IMR-90 (cell line): ENCODE data around the gene RBMS3. TPM values are rescaled to one million over a fixed set of nuclear protein-coding genes. Genes with fewer than 3 reads are reported as not detected.

Source experiments
- ATAC-seq: fragments of 200-7000 bp; cut with Tn5 transposase; 2 replicates; pipeline ENCODE4 v1.9.1; 2020; ENCODE audit warnings: low read depth, mild to moderate bottlenecking, moderate library complexity
- BruUV-seq: library from RNA; stranded (reverse); fragments of 400-500 nt; replicated peaks from 2 replicates; lab custom pipeline; 2021; lab: Mats Ljungman, UMichigan
- CTCF ChIA-PET: fragments of 300-600 bp; formaldehyde crosslinking; extraction: SDS; loops from one replicate; lab custom pipeline; 2021; ENCODE audit warnings: antibody characterized with exemption; lab: Yijun Ruan, JAX
- POLR2A ChIA-PET: fragments of 300-600 bp; sonication (Branson Sonifier 250); formaldehyde crosslinking; loops from one replicate; lab custom pipeline; 2022; ENCODE audit warnings: antibody characterized with exemption; ENCODE audit not compliant: unreplicated experiment; lab: Charles Lee
- DNase-seq: peaks from one replicate; pipeline ENCODE4 v3.0.0; 2013
- H2AFZ ChIP-seq: replicated peaks from 2 replicates; pipeline ENCODE3; 2013; ENCODE audit warnings: low read length, mild to moderate bottlenecking; ENCODE audit not compliant: poor library complexity
- H2AK5ac ChIP-seq: 2 replicates; pipeline ENCODE4 v1.6.1; 2013; ENCODE audit warnings: low read depth, low read length, inconsistent platforms
- H2AK9ac ChIP-seq: replicated peaks from 2 replicates; pipeline ENCODE3; 2013; ENCODE audit warnings: mild to moderate bottlenecking, low read depth, low read length, moderate library complexity; ENCODE audit not compliant: poor library complexity
- H2BK120ac ChIP-seq: 2 replicates; pipeline ENCODE4 v1.6.1; 2013; ENCODE audit warnings: low read depth, low read length, inconsistent platforms
- H2BK15ac ChIP-seq: 3 replicates; pipeline ENCODE4 v1.6.1; 2013; ENCODE audit warnings: low read depth, low read length, inconsistent platforms
- H2BK20ac ChIP-seq: 2 replicates; pipeline ENCODE4 v1.6.1; 2013; ENCODE audit warnings: low read depth, mild to moderate bottlenecking, inconsistent platforms, low read length, moderate library complexity
- H2BK5ac ChIP-seq: 2 replicates; pipeline ENCODE4 v1.6.1; 2013; ENCODE audit warnings: mild to moderate bottlenecking, low read depth, low read length, inconsistent platforms; ENCODE audit not compliant: poor library complexity, severe bottlenecking
- H3K14ac ChIP-seq: replicated peaks from 2 replicates; pipeline ENCODE4 v1.6.1; 2013; ENCODE audit warnings: low read depth, low read length, inconsistent platforms
- H3K18ac ChIP-seq: 2 replicates; pipeline ENCODE4 v1.6.1; 2013; ENCODE audit warnings: low read depth, low read length, control low read depth
- H3K23ac ChIP-seq: 2 replicates; pipeline ENCODE4 v1.6.1; 2013; ENCODE audit warnings: low read depth, low read length, inconsistent platforms
- H3K27ac ChIP-seq: 2 replicates; pipeline ENCODE4 v1.5.1; 2013; ENCODE audit warnings: mild to moderate bottlenecking, control low read depth, low read length; ENCODE audit not compliant: insufficient read depth
- H3K27me3 ChIP-seq: 2 replicates; pipeline ENCODE4 v1.6.1; 2013; ENCODE audit warnings: low read length; ENCODE audit not compliant: control insufficient read depth, insufficient read depth
- H3K36me3 ChIP-seq: 2 replicates; pipeline ENCODE4 v1.6.1; 2013; ENCODE audit warnings: low read length, mixed read lengths; ENCODE audit not compliant: control insufficient read depth, insufficient read depth
- H3K4ac ChIP-seq: 2 replicates; pipeline ENCODE4 v1.6.1; 2013; ENCODE audit warnings: low read depth, low read length, inconsistent platforms
- H3K4me1 ChIP-seq: 2 replicates; pipeline ENCODE4 v1.6.1; 2013; ENCODE audit warnings: low read length, mixed read lengths; ENCODE audit not compliant: control insufficient read depth, insufficient read depth
- H3K4me2 ChIP-seq: 2 replicates; pipeline ENCODE4 v1.6.1; 2013; ENCODE audit warnings: low read depth, mild to moderate bottlenecking, control low read depth, low read length, moderate library complexity
- H3K4me3 ChIP-seq: 2 replicates; pipeline ENCODE4 v1.5.1; 2013; ENCODE audit warnings: low read depth, mild to moderate bottlenecking, control low read depth, low read length, moderate library complexity; ENCODE audit not compliant: insufficient read depth
- H3K56ac ChIP-seq: 2 replicates; pipeline ENCODE4 v1.6.1; 2013; ENCODE audit warnings: low read length, inconsistent platforms; ENCODE audit not compliant: insufficient read depth; ENCODE audit errors: extremely low read depth
- H3K79me1 ChIP-seq, 2 experiments: 2 replicates each; pipeline ENCODE4 v1.6.1; 2013; ENCODE audit warnings: low read length in 2 of 2, inconsistent platforms in 1 of 2, low read depth in 1 of 2
- H3K9ac ChIP-seq: 2 replicates; pipeline ENCODE4 v1.6.1; 2013; ENCODE audit warnings: low read depth, low read length, control low read depth
- H3K9me1 ChIP-seq: 2 replicates; pipeline ENCODE4 v1.6.1; 2013; ENCODE audit warnings: low read length, inconsistent platforms; ENCODE audit not compliant: insufficient read depth
- H3K9me3 ChIP-seq: 2 replicates; pipeline ENCODE4 v1.6.1; 2013; ENCODE audit warnings: low read length; ENCODE audit not compliant: control insufficient read depth, insufficient read depth
- H4K20me1 ChIP-seq: 2 replicates; pipeline ENCODE4 v1.6.1; 2013; ENCODE audit warnings: low read length, inconsistent platforms; ENCODE audit not compliant: insufficient read depth
- H4K5ac ChIP-seq: 2 replicates; pipeline ENCODE4 v1.6.1; 2013; ENCODE audit warnings: mild to moderate bottlenecking, low read depth, low read length, control low read depth
- H4K8ac ChIP-seq, 2 experiments: 2 replicates each; pipeline ENCODE4 v1.6.1; 2013; ENCODE audit warnings: low read depth in 2 of 2, low read length in 2 of 2, control low read depth in 1 of 2, inconsistent platforms in 1 of 2
- H4K91ac ChIP-seq: 2 replicates; pipeline ENCODE4 v1.6.1; 2013; ENCODE audit warnings: low read depth, low read length, inconsistent platforms; ENCODE audit not compliant: insufficient read depth
- FOS ChIP-seq: fragments of 150-350 bp; IDR thresholded peaks from 2 replicates; pipeline ENCODE4 v1.6.1; 2016; ENCODE audit warnings: low read depth, low read length
- NFE2L2 ChIP-seq: fragments of 150-350 bp; IDR thresholded peaks from 2 replicates; pipeline ENCODE4 v1.6.1; 2016; ENCODE audit warnings: low read depth, mild to moderate bottlenecking, low read length
- RAD21 ChIP-seq: IDR thresholded peaks from 2 replicates; pipeline ENCODE4 v1.6.1; 2012; ENCODE audit warnings: low read length, improper control_type of control experiment
- USF2 ChIP-seq: fragments of 150-350 bp; IDR thresholded peaks from 2 replicates; pipeline ENCODE4 v1.6.1; 2017; ENCODE audit warnings: mild to moderate bottlenecking, antibody characterized with exemption, low read length, low read depth
- WGBS, 2 experiments: methylation state at CpG; one replicate each; pipeline versions ENCODE4 v1.1.5 to v1.1.7; 2013; ENCODE audit warnings: missing lambda C conversion rate in 2 of 2; ENCODE audit not compliant: insufficient read length in 1 of 2; ENCODE audit errors: extremely low coverage in 2 of 2; 5-methylcytosine and 5-hydroxymethylcytosine counted together
- dilution Hi-C: fragments of 300-500 bp; cut with HindIII; formaldehyde crosslinking; loops from one replicate; pipeline ENCODE4 v1.14.3; 2018; ENCODE audit warnings: low sequenced_read_pairs; ENCODE audit not compliant: unreplicated experiment
- in situ Hi-C: fragments of 300-500 bp; cut with MboI; formaldehyde crosslinking; loops from 3 replicates; pipeline ENCODE4 v1.14.3; 2019; ENCODE audit warnings: low sequenced_read_pairs, inconsistent platforms, mixed read lengths
- intact Hi-C: fragments of 100-400 bp; cut with micrococcal nuclease; formaldehyde crosslinking; loops from 2 replicates; pipeline ENCODE4 v1.10.0; 2022
- polyA plus RNA-seq, 3 experiments: library from polyadenylated mRNA; depleted of rRNA; stranded (reverse); fragments of >200 nt; gene quantifications; 2 replicates each; pipeline ENCODE4 v1.2.3, GENCODE V29; 2012; ENCODE audit warnings: low replicate concordance in 1 of 3
- total RNA-seq: library from RNA; depleted of rRNA; stranded (reverse); fragments of >200 nt; gene quantifications from 2 replicates; pipeline ENCODE4 v1.2.3, GENCODE V29; 2012
- TF ChIP-seq, protein P1 (sequence below): conservative IDR thresholded peaks from 2 replicates; pipeline ENCODE4 v1.5.1; 2012; ENCODE audit warnings: mild to moderate bottlenecking, low read depth, low read length, improper control_type of control experiment

The RBMS3 gene
- total and polyA plus RNA-seq, 2 of the 4 experiments (the other 2 are of a cell fraction), result 15.2 to 127 TPM

DNA sequence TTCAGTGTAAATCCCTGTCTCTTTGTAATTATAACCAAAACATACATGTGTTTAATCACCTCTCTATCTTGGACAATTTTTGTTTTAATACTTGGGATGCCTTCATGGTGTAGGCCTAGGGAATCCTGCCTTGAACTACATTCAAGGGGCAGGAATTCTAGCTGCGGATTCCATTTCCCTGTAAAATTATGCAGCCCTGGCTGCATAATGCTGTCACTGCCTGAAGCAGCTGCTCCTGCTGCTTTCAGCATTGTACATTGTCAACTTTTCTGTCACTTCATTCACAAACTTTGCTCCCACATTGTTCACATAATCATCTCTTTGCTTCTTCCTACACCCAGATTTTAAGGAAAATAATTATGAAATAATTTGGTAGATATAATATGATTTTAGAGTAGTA, 638.7 kb downstream of the RBMS3 start:
- Histone ChIP-seq H3K14ac (0 out of 2 replicates have a peak overlapping the region, but pooled peaks have one; percentile 38), H3K4me1 (peaks cover 3% of the 10 kb centered on the region), H3K9me3 (no peaks in the 10 kb centered on the region), H4K91ac (no peak overlapping the region), H3K4me3 (no peak overlapping the region), H2BK15ac (no peak overlapping the region), H3K36me3 (no peaks in the 10 kb centered on the region), H2AK9ac (no peak overlapping the region), H3K23ac (no peak overlapping the region), H2AFZ (no peak overlapping the region), H3K27me3 (no peaks in the 10 kb centered on the region), H2BK120ac (no peak overlapping the region), H2BK5ac (no peak overlapping the region), H4K20me1 (no peaks in the 10 kb centered on the region), H3K9ac (no peak overlapping the region), H3K56ac (no peak overlapping the region), H2AK5ac (no peak overlapping the region), H4K5ac (no peak overlapping the region), H3K9me1 (no peaks in the 10 kb centered on the region), H2BK20ac (no peak overlapping the region), H3K27ac (no peak overlapping the region), H3K18ac (no peak overlapping the region), H3K4me2 (no peak overlapping the region), H3K4ac (no peak overlapping the region), H3K79me1 (no peaks in the 10 kb centered on the region; a peak in 1 of 4 replicates), H4K8ac (no peak overlapping the region)
- ChIA-PET CTCF (no interaction called here), POLR2A (interaction anchor here (0.7 kb wide), 1 partner anchor 588 kb away, joined by 3 read pairs; no protein-coding TSS in a partner anchor)
- TF ChIP-seq NFE2L2 (no peak), RAD21 (no peak), USF2 (no peak), FOS (no peak)
- TF ChIP-seq, protein P1, sequence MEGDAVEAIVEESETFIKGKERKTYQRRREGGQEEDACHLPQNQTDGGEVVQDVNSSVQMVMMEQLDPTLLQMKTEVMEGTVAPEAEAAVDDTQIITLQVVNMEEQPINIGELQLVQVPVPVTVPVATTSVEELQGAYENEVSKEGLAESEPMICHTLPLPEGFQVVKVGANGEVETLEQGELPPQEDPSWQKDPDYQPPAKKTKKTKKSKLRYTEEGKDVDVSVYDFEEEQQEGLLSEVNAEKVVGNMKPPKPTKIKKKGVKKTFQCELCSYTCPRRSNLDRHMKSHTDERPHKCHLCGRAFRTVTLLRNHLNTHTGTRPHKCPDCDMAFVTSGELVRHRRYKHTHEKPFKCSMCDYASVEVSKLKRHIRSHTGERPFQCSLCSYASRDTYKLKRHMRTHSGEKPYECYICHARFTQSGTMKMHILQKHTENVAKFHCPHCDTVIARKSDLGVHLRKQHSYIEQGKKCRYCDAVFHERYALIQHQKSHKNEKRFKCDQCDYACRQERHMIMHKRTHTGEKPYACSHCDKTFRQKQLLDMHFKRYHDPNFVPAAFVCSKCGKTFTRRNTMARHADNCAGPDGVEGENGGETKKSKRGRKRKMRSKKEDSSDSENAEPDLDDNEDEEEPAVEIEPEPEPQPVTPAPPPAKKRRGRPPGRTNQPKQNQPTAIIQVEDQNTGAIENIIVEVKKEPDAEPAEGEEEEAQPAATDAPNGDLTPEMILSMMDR, result no peak
- dilution Hi-C loops, result no loop called here
- in situ Hi-C loops, result no loop called here
- 75% methylated on average over 1 of the region's 1 CpG; no CpG with 5 or more reads in 1 of the 2 experiments for WGBS, 2 experiments
- intact Hi-C loops, result no loop called here
- DNase-seq, result no peak
- ATAC-seq, result peak; percentile 43
- no TSS peak for BruUV-seq
